Tibial nerve (tissue), 4 donors: ENCODE measurements around the gene EYS. TPM values are rescaled to one million over a fixed set of nuclear protein-coding genes. Genes with fewer than 3 reads are reported as not detected.

ENCODE experiments used
- DNase-seq, 2 donors: peaks; one replicate each; pipeline ENCODE4 v3.0.0-alpha.2; 2019; ENCODE audit warnings: low spot score in 2 of 2
- H3K27ac ChIP-seq, 4 donors: fragments of 200-600 bp; sonication (generic) in 3 of 4; one replicate each; pipeline ENCODE4 v1.5.1; 2017 to 2019; ENCODE audit warnings: mild to moderate bottlenecking in 1 of 4
- H3K27me3 ChIP-seq, 2 donors: fragments of 200-600 bp; sonication (generic) in 1 of 2; one replicate each; pipeline versions ENCODE4 v1.5.1 to v1.6.0; 2017 to 2019
- H3K36me3 ChIP-seq, 3 donors: fragments of 200-600 bp; sonication (generic); one replicate each; pipeline ENCODE4 v1.5.1; 2018 to 2019
- H3K4me1 ChIP-seq, 4 donors: fragments of 200-600 bp; sonication (generic) in 3 of 4; one replicate each; pipeline ENCODE4 v1.5.1; 2017 to 2019
- H3K4me3 ChIP-seq, 4 donors: fragments of 200-600 bp; sonication (generic) in 3 of 4; one replicate each; pipeline ENCODE4 v1.5.1; 2017 to 2019; ENCODE audit warnings: mild to moderate bottlenecking in 1 of 4, moderate library complexity in 1 of 4
- H3K9me3 ChIP-seq, 4 donors: fragments of 200-600 bp; sonication (generic) in 3 of 4; one replicate each; pipeline ENCODE4 v1.5.1; 2017 to 2019
- CTCF ChIP-seq, 5 experiments: fragments of 200-600 bp in 3 of 5; fragments of 450-650 bp in 2 of 5; sonication (generic) in 3 of 5; IDR thresholded peaks; one replicate each; pipeline ENCODE4 v1.5.1; 2016 to 2019; ENCODE audit warnings: antibody characterized with exemption in 5 of 5, mild to moderate bottlenecking in 3 of 5, moderate library complexity in 2 of 5
- EP300 ChIP-seq, 2 donors: sonication (generic); formaldehyde crosslinking; IDR thresholded peaks; one replicate each; pipeline ENCODE4 v1.6.1; 2017; ENCODE audit warnings: antibody characterized with exemption in 2 of 2, mild to moderate bottlenecking in 1 of 2
- POLR2A ChIP-seq, 2 donors: fragments of 450-650 bp; IDR thresholded peaks; one replicate each; pipeline ENCODE4 v1.6.1; 2017; ENCODE audit warnings: antibody characterized with exemption in 2 of 2, mild to moderate bottlenecking in 2 of 2, moderate library complexity in 2 of 2
- WGBS, 2 donors: methylation state at CpG; one replicate each; pipeline ENCODE4 v1.1.5; 2018; 5-methylcytosine and 5-hydroxymethylcytosine counted together
- total RNA-seq, 4 donors: library from RNA; depleted of rRNA; stranded (reverse); fragments of >200 nt; gene quantifications; one replicate each; pipeline ENCODE4 v1.1.0, GENCODE V29; 2016

The EYS gene
- total RNA-seq, 4 donors from 2014 or later = under 0.01 to 4.5 (median 0.39) TPM; not detected in 1

GRCh38 chr6:63683071-63683603 is 2023.9 kb downstream of the EYS start:
- H3K27me3 ChIP-seq = no peaks in the 10 kb centered on the region
- no peaks in the 10 kb centered on the region for H3K9me3 ChIP-seq
- peaks cover 0 to 49% (median 5%) of the 10 kb centered on the region in 4 donors for H3K4me1 ChIP-seq
- TF ChIP-seq CTCF (IDR thresholded peaks at IDR 0.05) (no peak), POLR2A (IDR thresholded peaks at IDR 0.05) (no peak), EP300 (IDR thresholded peaks at IDR 0.05) (no peak)
- 76 to 92% methylated on average over 1 of the region's 1 CpG for WGBS, 2 donors
- no peak overlapping the region for H3K27ac ChIP-seq
- H3K36me3 ChIP-seq = peaks cover 0 to 33% (median 0%) of the 10 kb centered on the region in 3 donors
- no peak for DNase-seq
- H3K4me3 ChIP-seq = no peak overlapping the region

- H3K9me3 ChIP-seq = no peaks in the 10 kb centered on the region
- peaks cover 0 to 11% (median 0%) of the 10 kb centered on the region in 3 donors for H3K36me3 ChIP-seq
- no peak overlapping the region for H3K4me3 ChIP-seq
- peak overlapping the region in 3 of 4 donors; percentile 5 to 58 (median 32) for H3K27ac ChIP-seq
- no peaks in the 10 kb centered on the region for H3K27me3 ChIP-seq
- no peak for DNase-seq
- TF ChIP-seq EP300 (IDR thresholded peaks at IDR 0.05) (no peak), POLR2A (IDR thresholded peaks at IDR 0.05) (no peak), CTCF (IDR thresholded peaks at IDR 0.05) (no peak)
- H3K4me1 ChIP-seq = peaks cover 0 to 80% (median 14%) of the 10 kb centered on the region in 4 donors
- 14 to 33% methylated on average over 1 of the region's 1 CpG for WGBS, 2 donors
Observed at GRCh38 chr6:63677282-63677681, 2029.7 kb downstream of the EYS start.

- Histone ChIP-seq H3K4me1 (peaks cover 0 to 73% (median 14%) of the 10 kb centered on the region in 4 donors), H3K4me3 (no peak overlapping the region), H3K27me3 (no peaks in the 10 kb centered on the region), H3K36me3 (peaks cover 0 to 15% (median 0%) of the 10 kb centered on the region in 3 donors), H3K27ac (peak overlapping the region in 3 of 4 donors; percentile 5 to 58 (median 32)), H3K9me3 (no peaks in the 10 kb centered on the region)
- no peak for DNase-seq
- 84 to 85% methylated on average over 3 of the region's 3 CpGs for WGBS, 2 donors
- TF ChIP-seq POLR2A (IDR thresholded peaks at IDR 0.05) (no peak), CTCF (IDR thresholded peaks at IDR 0.05) (no peak), EP300 (IDR thresholded peaks at IDR 0.05) (no peak)
Observed at GRCh38 chr6:63676412-63677114, 2030.5 kb downstream of the EYS start.

- Histone ChIP-seq H3K4me1 (peaks cover 0 to 66% (median 14%) of the 10 kb centered on the region in 4 donors), H3K27me3 (no peaks in the 10 kb centered on the region), H3K36me3 (peaks cover 0 to 14% (median 0%) of the 10 kb centered on the region in 3 donors), H3K27ac (no peak overlapping the region), H3K4me3 (no peak overlapping the region), H3K9me3 (no peaks in the 10 kb centered on the region)
- no peak for TF ChIP-seq CTCF (IDR thresholded peaks at IDR 0.05)
- no peak for TF ChIP-seq EP300 (IDR thresholded peaks at IDR 0.05)
- TF ChIP-seq POLR2A (IDR thresholded peaks at IDR 0.05) = no peak
- DNase-seq = no peak
- 59 to 63% methylated on average over 1 of the region's 1 CpG for WGBS, 2 donors
Observed at GRCh38 chr6:63675138-63675537, 2031.9 kb downstream of the EYS start.

GRCh38 chr6:63674635-63675034 is 2032.4 kb downstream of the EYS start:
- peaks cover 0 to 14% (median 0%) of the 10 kb centered on the region in 3 donors for H3K36me3 ChIP-seq
- TF ChIP-seq POLR2A (IDR thresholded peaks at IDR 0.05) (no peak), EP300 (IDR thresholded peaks at IDR 0.05) (no peak), CTCF (IDR thresholded peaks at IDR 0.05) (no peak)
- H3K27ac ChIP-seq = no peak overlapping the region
- H3K4me1 ChIP-seq = peaks cover 0 to 64% (median 13%) of the 10 kb centered on the region in 4 donors
- no peaks in the 10 kb centered on the region for H3K27me3 ChIP-seq
- DNase-seq = no peak
- H3K9me3 ChIP-seq = no peaks in the 10 kb centered on the region
- 24 to 25% methylated on average over 3 of the region's 3 CpGs for WGBS, 2 donors
- H3K4me3 ChIP-seq = no peak overlapping the region
